Pancreas (tissue), 10 donors: ENCODE measurements around the gene KLHL26. TPM values are rescaled to one million over a fixed set of nuclear protein-coding genes. Genes with fewer than 3 reads are reported as not detected.
A peak's percentile ranks its signal among the peaks of the same experiment; 100 is the strongest.

Experiments
- ATAC-seq, 4 donors: fragments of 200-7000 bp; cut with Tn5 transposase; one replicate each; pipeline versions ENCODE4 v1.8.0 to v1.9.1; 2020; ENCODE audit warnings: mild to moderate bottlenecking in 4 of 4, moderate library complexity in 4 of 4
- DNase-seq, 6 donors: peaks; one replicate each; pipeline ENCODE4 v3.0.0-alpha.2; 2020
- FAIRE-seq: peaks from 2 replicates; lab custom pipeline; 2012; peaks lifted over from hg19 to GRCh38; lab: Jason Lieb, UNC
- H3K27ac ChIP-seq, 4 donors: fragments of 200-600 bp; sonication (generic); 1 replicate in 3 of 4; 2 replicates in 1 of 4; pipeline versions ENCODE4 v1.5.0 to v1.8.0; 2020
- H3K27me3 ChIP-seq, 4 donors: fragments of 200-600 bp; one replicate each; pipeline ENCODE4 v1.8.0; 2021
- H3K36me3 ChIP-seq, 3 donors: fragments of 200-600 bp; sonication (generic) in 1 of 3; one replicate each; pipeline versions ENCODE4 v1.5.0 to v1.8.0; 2020 to 2021
- H3K4me1 ChIP-seq, 3 donors: fragments of 200-600 bp; one replicate each; pipeline ENCODE4 v1.8.0; 2021
- H3K4me3 ChIP-seq, 4 donors: fragments of 200-600 bp; sonication (generic) in 2 of 4; one replicate each; pipeline versions ENCODE4 v1.5.0 to v1.8.0; 2020 to 2021
- H3K9me3 ChIP-seq, 4 donors: fragments of 200-600 bp; one replicate each; pipeline ENCODE4 v1.8.0; 2021
- WGBS, 2 donors: extraction: QIAGEN DNeasy Blood & Tissue Kit; methylation state at CpG; one replicate each; pipeline ENCODE4 v1.1.7; 2013; 5-methylcytosine and 5-hydroxymethylcytosine counted together
- intact Hi-C, 3 donors: fragments of 100-400 bp; cut with DNase I; formaldehyde crosslinking; loops; one replicate each; pipeline versions ENCODE4 v1.11.1 to v1.14.2; 2022
- polyA plus RNA-seq, 2 donors: library from polyadenylated mRNA; stranded (reverse); fragments of 200-250 nt; gene quantifications; one replicate each; pipeline ENCODE4 v1.2.3, GENCODE V29; 2013
- total RNA-seq, 6 donors: library from RNA; stranded (reverse); fragmentation: NEBNext Ultra II Directional in 4 of 6; extraction: Animal tissue kit (Norgen Biotek cat#: 25700) in 4 of 6; gene quantifications; one replicate each; pipeline versions ENCODE4 v1.2.1 to v1.2.4, GENCODE V29; 2021 to 2023
- TF ChIP-seq, protein P1 (sequence below), 4 donors: fragments of 200-600 bp; sonication (generic) in 3 of 4; IDR thresholded peaks; one replicate each; pipeline versions ENCODE4 v1.5.0 to v1.8.0; 2021; ENCODE audit warnings: antibody characterized with exemption in 4 of 4
- donor health status: healthy with polysubstance abuse.
- donor health status: DM: no; HTN: no; CAD: no; lungs with moderate emphysema.
- donor health status: DM: no; HTN: no; CAD: no.
- donor health status: control.
- donor health status: control.
- donor health status: Bipolar disorder and iron deficiency.
- donor health status: DM: yes; HTN: yes; CAD: no.
- donor health status: DM: no; HTN: no; CAD: no.
- donor health status: DM: no; HTN: no; CAD: no.
- donor health status: DM: yes; HTN: yes; CAD: no.

Gene KLHL26
- total and polyA plus RNA-seq, 8 donors = 3.2 to 7.8 (median 5.0) TPM

DNA sequence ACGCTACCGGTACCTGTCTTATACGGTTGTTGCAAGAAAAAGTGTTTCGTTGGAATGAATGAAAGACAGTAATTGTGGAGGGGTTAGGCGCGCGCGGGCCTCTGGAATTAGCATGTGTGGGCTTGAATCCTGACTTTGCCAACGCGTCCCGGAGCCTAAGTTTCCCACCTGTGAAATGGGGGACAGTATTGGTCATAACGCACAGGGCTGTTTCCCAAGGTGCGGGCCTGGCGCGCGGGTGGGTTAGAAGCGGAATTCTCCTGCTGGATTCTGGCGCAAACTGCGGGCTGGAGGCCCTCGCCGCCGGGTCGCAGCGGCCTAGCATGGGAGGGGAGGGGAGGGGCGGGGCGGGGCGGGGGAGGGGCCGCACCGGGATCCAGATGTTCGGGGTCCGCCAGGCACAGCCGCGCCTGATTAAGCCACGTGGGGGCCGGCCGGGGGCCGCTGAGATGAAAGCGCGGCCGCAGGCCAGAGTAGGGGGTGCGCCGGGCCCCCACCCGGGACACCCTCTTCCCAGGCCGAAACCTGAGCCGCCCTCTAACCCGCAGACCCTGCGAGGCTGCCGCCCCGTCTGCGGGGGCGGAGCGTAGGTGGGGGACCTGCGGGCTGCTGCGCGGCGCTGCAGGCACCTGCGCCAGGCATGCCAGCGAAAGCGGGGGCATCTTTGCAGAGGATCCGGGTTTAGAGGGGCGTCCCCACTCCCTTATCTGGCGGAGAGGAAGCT lies 25.3 kb upstream of the KLHL26 start:
- DNase-seq = no peak
- peak overlapping the region in 1 of 4 donors; percentile 20 for H3K4me3 ChIP-seq
- no peak overlapping the region for H3K27ac ChIP-seq
- peaks cover 0 to 23% (median 7%) of the 10 kb centered on the region in 4 donors for H3K27me3 ChIP-seq
- H3K4me1 ChIP-seq = peaks cover 0 to 12% (median 0%) of the 10 kb centered on the region in 3 donors
- peak in 3 of 4 donors; percentile 22 to 38 (median 32) for ATAC-seq
- WGBS, 2 donors = 4 to 5% methylated on average over 37 to 62 of the region's 62 CpGs
- H3K9me3 ChIP-seq = no peaks in the 10 kb centered on the region
- TF ChIP-seq, protein P1, sequence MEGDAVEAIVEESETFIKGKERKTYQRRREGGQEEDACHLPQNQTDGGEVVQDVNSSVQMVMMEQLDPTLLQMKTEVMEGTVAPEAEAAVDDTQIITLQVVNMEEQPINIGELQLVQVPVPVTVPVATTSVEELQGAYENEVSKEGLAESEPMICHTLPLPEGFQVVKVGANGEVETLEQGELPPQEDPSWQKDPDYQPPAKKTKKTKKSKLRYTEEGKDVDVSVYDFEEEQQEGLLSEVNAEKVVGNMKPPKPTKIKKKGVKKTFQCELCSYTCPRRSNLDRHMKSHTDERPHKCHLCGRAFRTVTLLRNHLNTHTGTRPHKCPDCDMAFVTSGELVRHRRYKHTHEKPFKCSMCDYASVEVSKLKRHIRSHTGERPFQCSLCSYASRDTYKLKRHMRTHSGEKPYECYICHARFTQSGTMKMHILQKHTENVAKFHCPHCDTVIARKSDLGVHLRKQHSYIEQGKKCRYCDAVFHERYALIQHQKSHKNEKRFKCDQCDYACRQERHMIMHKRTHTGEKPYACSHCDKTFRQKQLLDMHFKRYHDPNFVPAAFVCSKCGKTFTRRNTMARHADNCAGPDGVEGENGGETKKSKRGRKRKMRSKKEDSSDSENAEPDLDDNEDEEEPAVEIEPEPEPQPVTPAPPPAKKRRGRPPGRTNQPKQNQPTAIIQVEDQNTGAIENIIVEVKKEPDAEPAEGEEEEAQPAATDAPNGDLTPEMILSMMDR (IDR thresholded peaks at IDR 0.05) = no peak
- H3K36me3 ChIP-seq = no peaks in the 10 kb centered on the region
- FAIRE-seq = no peak
- intact Hi-C loops = no loop called here

DNA sequence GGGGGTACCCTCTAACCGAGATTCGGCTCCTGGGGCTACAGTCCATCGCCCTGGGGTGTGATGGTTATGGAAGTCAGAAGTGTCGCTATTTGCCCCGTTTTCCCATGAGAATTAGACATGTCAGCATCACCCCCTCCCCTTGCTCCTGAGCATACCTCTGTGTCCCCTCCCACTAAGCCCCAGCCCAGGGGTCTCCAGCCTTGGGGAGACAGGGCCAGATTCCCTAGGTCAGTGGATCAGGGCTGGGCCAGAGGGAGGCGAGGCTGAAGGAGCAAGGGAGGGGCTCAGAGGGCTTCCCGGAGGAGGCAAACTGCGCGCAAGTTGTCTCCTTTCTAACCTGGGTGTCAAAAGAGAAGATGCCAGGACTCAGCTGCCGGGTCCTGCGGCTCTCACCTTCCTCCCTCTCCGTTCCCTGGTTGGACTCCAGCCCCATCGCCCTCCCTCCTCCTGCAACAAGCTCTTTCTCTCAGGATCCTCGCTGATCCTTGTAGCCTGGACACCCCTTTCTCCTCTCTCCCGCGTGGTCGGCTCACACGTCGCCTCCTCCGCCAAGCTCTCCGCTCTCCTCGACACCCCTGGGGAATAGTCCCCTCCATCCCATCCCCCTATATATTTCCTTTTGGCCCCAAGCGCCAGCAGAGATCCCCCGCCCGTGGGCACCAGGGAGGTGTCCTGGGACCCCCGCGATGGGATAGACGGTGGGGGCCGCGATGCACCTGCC lies 24.6 kb upstream of the KLHL26 start:
- FAIRE-seq (no peak), ATAC-seq (peak in 3 of 4 donors; percentile 10 to 21 (median 14)), DNase-seq (no peak)
- TF ChIP-seq, protein P1 (IDR thresholded peaks at IDR 0.05) = no peak
- no peaks in the 10 kb centered on the region for H3K36me3 ChIP-seq
- peaks cover 0 to 12% (median 0%) of the 10 kb centered on the region in 3 donors for H3K4me1 ChIP-seq
- H3K9me3 ChIP-seq = no peaks in the 10 kb centered on the region
- intact Hi-C loops = no loop called here
- H3K4me3 ChIP-seq = peak overlapping the region in 2 of 4 donors; percentile 27 to 49
- peaks cover 0 to 23% (median 7%) of the 10 kb centered on the region in 4 donors for H3K27me3 ChIP-seq
- H3K27ac ChIP-seq = no peak overlapping the region
- 2 to 3% methylated on average over 30 of the region's 30 CpGs for WGBS, 2 donors

DNA sequence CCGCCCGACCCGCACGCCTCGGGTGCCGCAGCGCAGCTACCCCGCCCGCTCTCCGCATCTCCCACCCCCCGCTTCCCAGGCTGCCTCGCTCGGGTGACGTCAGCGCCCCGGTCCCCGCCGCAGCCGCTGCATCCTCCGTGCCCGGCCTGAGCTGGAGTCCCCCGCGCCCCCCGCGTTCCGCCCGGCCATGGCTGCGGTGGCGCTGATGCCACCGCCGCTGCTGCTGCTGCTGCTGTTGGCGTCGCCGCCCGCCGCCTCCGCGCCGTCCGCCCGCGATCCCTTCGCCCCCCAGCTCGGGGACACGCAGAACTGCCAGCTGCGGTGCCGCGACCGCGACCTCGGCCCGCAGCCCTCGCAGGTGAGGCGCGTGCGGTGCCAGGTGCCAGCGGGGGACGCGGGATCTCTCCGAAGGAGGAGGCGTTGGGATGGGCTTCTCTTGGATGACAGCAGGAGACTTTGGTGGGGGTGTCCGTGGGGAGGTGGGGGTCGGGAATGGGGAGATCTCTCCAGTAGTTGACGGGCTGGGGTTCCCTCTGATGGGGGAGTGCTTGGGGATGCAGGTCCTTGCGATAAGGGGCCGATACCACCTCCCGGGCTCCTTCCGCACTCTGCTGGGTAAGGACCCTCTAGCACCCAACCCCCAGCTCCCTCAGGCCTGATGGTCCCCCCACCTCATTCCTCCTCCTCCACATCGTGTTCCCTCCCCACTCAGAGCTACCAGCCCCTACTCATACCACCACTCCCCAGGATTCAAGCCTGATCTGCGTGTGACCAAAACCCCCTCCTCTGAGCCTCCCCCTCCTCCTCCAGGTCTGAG lies 23.8 kb upstream of the KLHL26 start, which contains the start of gene TMEM59L:
Gene TMEM59L, plus strand, starts transcription at position 99 of the 817 bp plus-strand sequence. Its CDS starts 89 bp downstream, at position 188.
- DNase-seq (peak in 2 of 6 donors; percentile 54 to 61), FAIRE-seq (no peak), ATAC-seq (peak; percentile 55 to 74 (median 66))
- Histone ChIP-seq H3K9me3 (no peaks in the 10 kb centered on the region), H3K4me1 (peaks cover 0 to 7% (median 0%) of the 10 kb centered on the region in 3 donors), H3K27ac (no peak within 1 kb of the TSS), H3K4me3 (peak within 1 kb of the TSS in 2 of 4 donors; percentile 27 to 49), H3K36me3 (no peaks in the 10 kb centered on the region), H3K27me3 (peaks cover 0 to 17% (median 7%) of the 10 kb centered on the region in 4 donors)
- TF ChIP-seq, protein P1 (IDR thresholded peaks at IDR 0.05) = no peak
- intact Hi-C loops = no loop called here
- WGBS, 2 donors = 3% methylated on average over 55 to 70 of the region's 70 CpGs

DNA sequence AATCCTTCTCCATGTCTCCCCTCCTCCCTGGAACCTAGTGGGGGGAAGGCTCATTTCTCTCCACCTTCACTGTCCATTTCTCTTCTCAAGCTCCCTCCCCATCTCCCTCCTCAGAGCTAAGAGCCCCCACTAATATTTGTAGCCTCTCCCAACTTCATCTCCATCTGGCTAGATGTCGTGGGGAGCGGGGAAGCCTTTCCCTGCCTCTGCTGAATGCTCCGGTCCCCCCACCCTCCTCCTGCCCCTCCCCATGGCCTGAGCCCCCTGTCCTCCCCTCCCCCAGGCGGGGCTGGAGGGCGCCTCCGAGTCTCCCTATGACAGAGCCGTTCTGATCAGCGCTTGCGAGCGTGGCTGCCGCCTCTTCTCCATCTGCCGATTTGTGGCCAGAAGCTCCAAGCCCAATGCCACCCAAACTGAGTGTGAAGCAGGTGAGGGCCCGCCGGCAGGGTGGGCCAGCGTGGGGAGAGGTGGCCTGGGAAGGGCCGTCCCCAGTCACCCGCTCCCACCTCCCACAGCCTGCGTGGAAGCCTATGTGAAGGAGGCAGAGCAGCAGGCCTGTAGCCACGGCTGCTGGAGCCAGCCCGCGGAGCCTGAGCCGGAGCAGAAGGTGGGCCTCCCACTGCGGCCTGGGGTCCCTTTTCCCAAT lies 23.1 kb upstream of the KLHL26 start:
- Histone ChIP-seq H3K9me3 (no peaks in the 10 kb centered on the region), H3K4me3 (no peak overlapping the region), H3K4me1 (peaks cover 0 to 7% (median 0%) of the 10 kb centered on the region in 3 donors), H3K36me3 (no peaks in the 10 kb centered on the region), H3K27me3 (peaks cover 0 to 14% (median 6%) of the 10 kb centered on the region in 4 donors), H3K27ac (no peak overlapping the region)
- TF ChIP-seq, protein P1 (IDR thresholded peaks at IDR 0.05) = no peak
- no peak for FAIRE-seq
- peak in 1 of 6 donors; percentile 24 for DNase-seq
- peak in 1 of 4 donors; percentile 17 for ATAC-seq
- 34 to 36% methylated on average over 23 of the region's 23 CpGs for WGBS, 2 donors
- intact Hi-C loops = no loop called here
